ENCODE results near the gene PCLO.
"Not testable (repeated sequence)": the region's sequence is repeated elsewhere in the genome, so short reads cannot be mapped to it uniquely, and the experiment has no call there.

PCLO gene

GRCh38 chr7:83111391-83111790 is 51.3 kb downstream of the PCLO start:
- Histone ChIP-seq H3K27me3 (ENCODE audit: low read depth) (no peaks in the 10 kb centered on the region), H3K9me3 (no peaks in the 10 kb centered on the region), H3K4me1 (peaks cover 15% of the 10 kb centered on the region), H3K36me3 (replicated peaks) (no peaks in the 10 kb centered on the region), H3K4me3 (no peak overlapping the region)
- no peak for DNase-seq (ENCODE audit: low spot score in 2 of 2)
- in situ Hi-C loops (cut with MboI; ENCODE audit: low sequenced_read_pairs): no loop called here

GRCh38 chr7:83109352-83109751 is 53.3 kb downstream of the PCLO start:
- H3K9me3 ChIP-seq: no peaks in the 10 kb centered on the region
- H3K36me3 ChIP-seq (replicated peaks): no peaks in the 10 kb centered on the region
- in situ Hi-C loops (cut with MboI; ENCODE audit: low sequenced_read_pairs): no loop called here
- H3K4me1 ChIP-seq: peaks cover 8% of the 10 kb centered on the region
- H3K27me3 ChIP-seq (ENCODE audit: low read depth): no peaks in the 10 kb centered on the region
- H3K4me3 ChIP-seq: no peak overlapping the region
- DNase-seq (ENCODE audit: low spot score in 2 of 2): no peak

GRCh38 chr7:83105948-83106347 is 56.7 kb downstream of the PCLO start:
- no peaks in the 10 kb centered on the region for H3K36me3 ChIP-seq (replicated peaks)
- in situ Hi-C loops (cut with MboI; ENCODE audit: low sequenced_read_pairs): no loop called here
- H3K9me3 ChIP-seq: no peaks in the 10 kb centered on the region
- no peak for DNase-seq (ENCODE audit: low spot score in 2 of 2)
- H3K27me3 ChIP-seq (ENCODE audit: low read depth): no peaks in the 10 kb centered on the region
- H3K4me3 ChIP-seq: no peak overlapping the region
- H3K4me1 ChIP-seq: no peaks in the 10 kb centered on the region

- in situ Hi-C loops (cut with MboI; ENCODE audit: low sequenced_read_pairs): no loop called here
Measured at GRCh38 chr7:83105063-83105462, 57.6 kb downstream of the PCLO start.

GRCh38 chr7:83101530-83101929 is 61.2 kb downstream of the PCLO start:
- in situ Hi-C loops (cut with MboI; ENCODE audit: low sequenced_read_pairs): no loop called here
- no peak overlapping the region for H3K4me3 ChIP-seq
- H3K36me3 ChIP-seq (replicated peaks): no peaks in the 10 kb centered on the region
- no peaks in the 10 kb centered on the region for H3K4me1 ChIP-seq
- DNase-seq (ENCODE audit: low spot score in 2 of 2): no peak
- H3K9me3 ChIP-seq: no peaks in the 10 kb centered on the region
- no peaks in the 10 kb centered on the region for H3K27me3 ChIP-seq (ENCODE audit: low read depth)

More at GRCh38 chr7:83105063-83105462, 57.6 kb downstream of the PCLO start:
- no peaks in the 10 kb centered on the region for H3K27me3 ChIP-seq (ENCODE audit: low read depth)
- H3K4me3 ChIP-seq: no peak overlapping the region
- no peaks in the 10 kb centered on the region for H3K4me1 ChIP-seq
- H3K9me3 ChIP-seq: no peaks in the 10 kb centered on the region
- H3K36me3 ChIP-seq (replicated peaks): no peaks in the 10 kb centered on the region
- no peak for DNase-seq (ENCODE audit: low spot score in 2 of 2)

GRCh38 chr7:83096065-83096580 is 66.6 kb downstream of the PCLO start:
- no peaks in the 10 kb centered on the region for H3K4me1 ChIP-seq
- H3K9me3 ChIP-seq: no peaks in the 10 kb centered on the region
- H3K36me3 ChIP-seq (replicated peaks): no peaks in the 10 kb centered on the region
- no peak overlapping the region for H3K4me3 ChIP-seq
- in situ Hi-C loops (cut with MboI; ENCODE audit: low sequenced_read_pairs): no loop called here
- no peaks in the 10 kb centered on the region for H3K27me3 ChIP-seq (ENCODE audit: low read depth)
- DNase-seq (ENCODE audit: low spot score in 2 of 2): no peak

- H3K36me3 ChIP-seq (replicated peaks): no peaks in the 10 kb centered on the region
Measured at GRCh38 chr7:83085299-83085698, 77.4 kb downstream of the PCLO start.

GRCh38 chr7:83079879-83080278 is 82.8 kb downstream of the PCLO start:
- DNase-seq (ENCODE audit: low spot score in 2 of 2); H3K4me1 ChIP-seq; in situ Hi-C loops (cut with MboI; ENCODE audit: low sequenced_read_pairs): not testable (repeated sequence)

More at GRCh38 chr7:83085299-83085698, 77.4 kb downstream of the PCLO start:
- DNase-seq (ENCODE audit: low spot score in 2 of 2): no peak
- in situ Hi-C loops (cut with MboI; ENCODE audit: low sequenced_read_pairs): no loop called here
- H3K4me1 ChIP-seq: no peaks in the 10 kb centered on the region
- no peaks in the 10 kb centered on the region for H3K9me3 ChIP-seq
- no peak overlapping the region for H3K4me3 ChIP-seq
- H3K27me3 ChIP-seq (ENCODE audit: low read depth): no peaks in the 10 kb centered on the region

GRCh38 chr7:83077328-83077727 is 85.4 kb downstream of the PCLO start:
- DNase-seq (ENCODE audit: low spot score in 2 of 2): no peak
- Histone ChIP-seq H3K36me3 (replicated peaks) (no peaks in the 10 kb centered on the region), H3K4me1 (no peaks in the 10 kb centered on the region), H3K4me3 (no peak overlapping the region), H3K27me3 (ENCODE audit: low read depth) (no peaks in the 10 kb centered on the region), H3K9me3 (no peaks in the 10 kb centered on the region)
- in situ Hi-C loops (cut with MboI; ENCODE audit: low sequenced_read_pairs): no loop called here

More at GRCh38 chr7:83079879-83080278, 82.8 kb downstream of the PCLO start:
- H3K9me3 ChIP-seq; H3K36me3 ChIP-seq (replicated peaks); H3K4me3 ChIP-seq; H3K27me3 ChIP-seq (ENCODE audit: low read depth): not testable (repeated sequence)

GRCh38 chr7:83072576-83073517 is 89.8 kb downstream of the PCLO start:
- Histone ChIP-seq H3K9me3 (no peaks in the 10 kb centered on the region), H3K4me1 (no peaks in the 10 kb centered on the region), H3K36me3 (replicated peaks) (no peaks in the 10 kb centered on the region), H3K4me3 (no peak overlapping the region), H3K27me3 (ENCODE audit: low read depth) (no peaks in the 10 kb centered on the region)
- DNase-seq (ENCODE audit: low spot score in 2 of 2): no peak
- in situ Hi-C loops (cut with MboI; ENCODE audit: low sequenced_read_pairs): no loop called here

GRCh38 chr7:83065714-83066113 is 97.0 kb downstream of the PCLO start:
- no peaks in the 10 kb centered on the region for H3K4me1 ChIP-seq
- no peaks in the 10 kb centered on the region for H3K27me3 ChIP-seq (ENCODE audit: low read depth)
- no peak overlapping the region for H3K4me3 ChIP-seq
- no peaks in the 10 kb centered on the region for H3K36me3 ChIP-seq (replicated peaks)
- no peaks in the 10 kb centered on the region for H3K9me3 ChIP-seq
- DNase-seq (ENCODE audit: low spot score in 2 of 2): no peak
- in situ Hi-C loops (cut with MboI; ENCODE audit: low sequenced_read_pairs): no loop called here

GRCh38 chr7:83060218-83060617 is 102.5 kb downstream of the PCLO start:
- Histone ChIP-seq H3K4me1 (no peaks in the 10 kb centered on the region), H3K4me3 (no peak overlapping the region), H3K27me3 (ENCODE audit: low read depth) (no peaks in the 10 kb centered on the region), H3K9me3 (no peaks in the 10 kb centered on the region), H3K36me3 (replicated peaks) (no peaks in the 10 kb centered on the region)
- DNase-seq (ENCODE audit: low spot score in 2 of 2): no peak
- in situ Hi-C loops (cut with MboI; ENCODE audit: low sequenced_read_pairs): no loop called here

- no peak overlapping the region for H3K4me3 ChIP-seq
- no peak for DNase-seq (ENCODE audit: low spot score in 2 of 2)
- in situ Hi-C loops (cut with MboI; ENCODE audit: low sequenced_read_pairs): no loop called here
- no peaks in the 10 kb centered on the region for H3K36me3 ChIP-seq (replicated peaks)
- no peaks in the 10 kb centered on the region for H3K4me1 ChIP-seq
- no peaks in the 10 kb centered on the region for H3K27me3 ChIP-seq (ENCODE audit: low read depth)
- no peaks in the 10 kb centered on the region for H3K9me3 ChIP-seq
Measured at GRCh38 chr7:83058667-83059066, 104.0 kb downstream of the PCLO start.

- no peaks in the 10 kb centered on the region for H3K4me1 ChIP-seq
- in situ Hi-C loops (cut with MboI; ENCODE audit: low sequenced_read_pairs): no loop called here
- H3K4me3 ChIP-seq: no peak overlapping the region
- H3K36me3 ChIP-seq (replicated peaks): no peaks in the 10 kb centered on the region
- H3K9me3 ChIP-seq: no peaks in the 10 kb centered on the region
- no peak for DNase-seq (ENCODE audit: low spot score in 2 of 2)
- H3K27me3 ChIP-seq (ENCODE audit: low read depth): no peaks in the 10 kb centered on the region
Measured at GRCh38 chr7:83055197-83055596, 107.5 kb downstream of the PCLO start.

Measured in HAP-1 (cell line).